ENCODE results near the gene TEPSIN.

The TEPSIN gene

DNA sequence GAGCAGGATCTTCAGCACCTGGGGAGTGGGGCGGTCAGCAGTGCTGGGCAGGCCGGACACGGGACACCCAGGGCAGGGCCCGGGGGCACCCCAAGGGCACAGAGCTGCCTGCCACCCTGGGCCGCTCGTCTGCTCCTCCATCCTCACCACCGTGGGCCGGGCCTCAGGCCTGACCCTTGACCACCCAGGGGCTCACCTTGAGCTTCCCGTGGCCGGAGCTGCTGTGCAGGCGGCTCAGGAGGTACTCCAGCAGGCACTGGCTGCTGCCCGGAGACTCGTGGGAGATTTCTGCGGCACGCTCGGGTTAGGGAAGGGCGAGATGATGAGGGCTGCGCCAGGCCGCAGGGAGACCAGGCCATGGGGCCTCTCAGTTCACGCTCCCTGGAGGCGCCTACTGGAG, 2.1 kb downstream of the TEPSIN start:
- H3K27me3 Mint-ChIP-seq, result no peaks in the 10 kb centered on the region
- peaks cover 60% of the 10 kb centered on the region for H3K4me1 Mint-ChIP-seq
- H3K27ac Mint-ChIP-seq, result peak overlapping the region; percentile 19
- peaks cover 33% of the 10 kb centered on the region for H3K36me3 Mint-ChIP-seq
- H3K9me3 Mint-ChIP-seq, result no peaks in the 10 kb centered on the region
- ATAC-seq, result no peak
- no peak overlapping the region for H3K4me3 Mint-ChIP-seq

DNA sequence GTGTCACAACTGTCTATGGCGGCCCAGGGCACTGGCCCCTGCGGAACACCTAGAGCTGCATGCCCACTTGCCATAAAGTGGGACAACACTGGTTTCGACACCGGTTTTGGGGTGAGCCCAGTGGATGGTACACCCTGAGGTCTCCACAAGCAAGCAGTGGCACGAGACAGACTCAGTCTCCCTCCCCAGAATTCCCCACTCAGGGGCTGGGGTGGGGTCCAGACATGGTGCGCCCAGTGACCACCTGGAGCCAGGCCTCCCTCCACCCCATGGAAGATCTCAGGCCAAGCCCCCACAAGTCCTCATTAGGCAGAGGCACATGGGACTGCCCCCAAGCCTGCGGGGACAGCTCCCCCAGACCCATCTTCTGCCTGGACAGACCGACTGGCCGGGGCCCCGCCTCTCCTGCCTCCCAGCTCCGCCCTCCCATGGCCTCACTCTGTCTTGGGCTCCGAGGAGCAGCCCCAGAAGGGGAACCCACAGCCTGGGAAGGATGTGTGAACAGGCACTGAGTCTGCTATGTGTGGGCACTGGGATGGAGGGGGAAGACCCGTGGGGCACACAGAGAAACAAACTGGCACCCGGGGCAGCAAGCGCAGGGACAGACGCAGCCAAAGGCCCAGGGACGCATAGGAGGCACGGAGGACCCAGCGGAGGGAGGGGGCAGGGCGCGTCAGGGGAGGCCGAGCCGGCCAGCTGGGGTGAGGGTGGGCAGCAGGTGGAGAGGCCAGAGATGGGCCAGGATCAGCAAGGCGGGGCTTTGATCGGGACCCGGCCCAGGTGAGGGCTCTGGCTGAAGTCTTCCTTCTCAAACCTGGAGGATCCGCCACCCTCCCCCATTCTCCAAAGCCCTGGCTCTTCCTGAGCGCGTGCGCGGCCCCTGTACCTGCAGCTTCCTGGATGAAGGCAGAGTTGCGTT, 2.8 kb downstream of the TEPSIN start:
- Mint-ChIP-seq H3K4me3 (peak overlapping the region; percentile 33), H3K9me3 (no peaks in the 10 kb centered on the region), H3K4me1 (peaks cover 55% of the 10 kb centered on the region), H3K27me3 (no peaks in the 10 kb centered on the region), H3K36me3 (peaks cover 29% of the 10 kb centered on the region), H3K27ac (no peak overlapping the region)
- ATAC-seq, result no peak

DNA sequence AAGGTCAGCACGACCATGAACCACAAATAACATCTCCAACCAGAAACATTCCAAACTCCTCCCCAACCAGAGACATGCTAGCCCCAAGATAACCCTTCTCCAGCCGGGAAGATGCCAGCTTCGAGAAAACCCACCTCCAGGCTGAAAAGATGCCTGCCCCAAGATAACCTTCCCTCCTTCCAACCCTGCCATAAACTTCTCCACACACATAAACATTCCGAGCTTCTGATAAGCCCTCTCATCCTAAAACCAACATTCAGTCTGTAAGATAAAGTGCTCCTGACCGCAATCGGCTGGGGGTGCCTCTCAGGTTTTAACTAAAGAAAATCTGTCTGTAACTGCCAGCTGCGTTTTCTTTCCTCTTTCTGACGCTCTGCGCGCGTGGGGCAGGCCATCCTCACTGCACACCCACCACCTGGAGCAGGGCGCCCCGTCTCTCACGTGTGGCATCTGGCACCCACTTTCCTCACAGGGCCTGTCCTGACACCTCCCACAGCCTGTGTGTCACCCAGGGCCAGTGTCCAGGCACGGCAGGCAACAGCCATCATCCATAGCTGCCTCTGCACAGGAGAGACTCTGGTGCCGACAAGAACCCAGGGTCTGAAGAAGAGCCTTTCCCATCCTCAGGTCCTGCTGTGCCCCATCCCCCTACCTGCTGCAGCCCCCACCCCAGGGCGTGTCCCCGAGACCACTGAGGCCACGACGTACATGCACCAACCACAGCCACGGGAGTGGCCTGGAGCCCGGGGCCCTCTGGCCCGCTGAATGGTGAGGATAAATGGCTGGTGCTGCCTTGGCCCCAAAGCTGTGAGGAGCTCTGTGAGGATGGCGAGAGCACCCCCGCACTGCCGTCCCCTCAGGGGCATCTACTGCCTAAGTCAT, 3.7 kb downstream of the TEPSIN start:
- no peak for ATAC-seq
- H3K27ac Mint-ChIP-seq, result no peak overlapping the region
- H3K4me1 Mint-ChIP-seq, result peaks cover 52% of the 10 kb centered on the region
- no peaks in the 10 kb centered on the region for H3K9me3 Mint-ChIP-seq
- peaks cover 32% of the 10 kb centered on the region for H3K36me3 Mint-ChIP-seq
- H3K27me3 Mint-ChIP-seq, result no peaks in the 10 kb centered on the region
- H3K4me3 Mint-ChIP-seq, result no peak overlapping the region

DNA sequence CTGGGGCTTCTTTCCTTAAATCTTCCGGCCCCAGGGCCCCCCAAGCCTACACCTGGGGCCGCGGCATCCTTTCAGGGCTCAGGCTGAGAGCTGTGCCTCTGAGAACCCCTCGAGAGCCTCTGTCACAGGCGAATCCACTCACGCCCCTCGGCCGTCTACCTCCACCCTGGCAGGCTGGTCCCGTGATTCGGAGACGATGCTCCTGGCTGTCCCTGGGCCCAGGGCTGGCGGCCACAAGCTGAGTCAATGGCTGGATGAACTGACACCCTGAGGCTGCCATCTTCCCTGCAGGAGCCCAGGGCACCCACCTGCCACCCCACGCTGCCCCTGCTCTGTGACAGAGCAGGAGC, 4.4 kb downstream of the TEPSIN start:
- H3K9me3 Mint-ChIP-seq, result no peaks in the 10 kb centered on the region
- no peaks in the 10 kb centered on the region for H3K27me3 Mint-ChIP-seq
- ATAC-seq, result no peak
- H3K27ac Mint-ChIP-seq, result no peak overlapping the region
- peaks cover 39% of the 10 kb centered on the region for H3K36me3 Mint-ChIP-seq
- no peak overlapping the region for H3K4me3 Mint-ChIP-seq
- H3K4me1 Mint-ChIP-seq, result peaks cover 55% of the 10 kb centered on the region

DNA sequence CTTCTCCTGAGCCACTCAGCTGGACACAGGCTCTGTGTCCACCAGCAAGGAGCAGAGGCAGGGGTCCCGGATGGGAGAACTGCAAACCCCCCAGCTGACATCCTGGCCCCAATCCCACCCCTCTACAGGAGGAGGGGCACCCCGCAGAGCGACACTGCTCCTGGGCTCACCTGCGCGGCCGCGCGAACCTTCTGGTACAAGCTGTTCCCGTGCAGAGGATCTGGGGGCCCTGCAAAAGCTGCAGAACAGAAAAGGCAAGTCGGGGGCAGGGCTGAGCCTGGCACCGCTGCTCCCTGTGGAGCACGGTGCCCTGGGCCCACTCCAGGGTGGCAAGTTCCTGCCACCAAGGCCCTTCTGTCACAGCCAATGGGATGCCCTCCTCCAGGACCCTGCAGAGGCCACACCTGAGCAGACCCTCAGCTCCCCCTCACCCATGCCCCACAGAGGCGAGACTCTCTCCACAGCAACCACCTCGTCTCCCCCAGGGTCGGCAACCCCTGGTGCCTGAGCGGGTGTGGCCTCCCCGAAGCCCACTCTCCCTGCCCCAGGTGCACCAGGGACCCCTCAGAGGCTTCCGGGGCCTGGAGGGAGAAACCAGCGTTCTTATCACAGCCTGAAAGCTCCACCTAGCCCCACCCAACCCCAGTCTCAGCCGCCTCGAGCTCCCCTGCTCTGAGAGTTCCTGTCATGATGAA, 4.9 kb downstream of the TEPSIN start:
- H3K9me3 Mint-ChIP-seq, result no peaks in the 10 kb centered on the region
- H3K4me3 Mint-ChIP-seq, result no peak overlapping the region
- H3K27ac Mint-ChIP-seq, result no peak overlapping the region
- peaks cover 60% of the 10 kb centered on the region for H3K4me1 Mint-ChIP-seq
- ATAC-seq, result no peak
- H3K27me3 Mint-ChIP-seq, result no peaks in the 10 kb centered on the region
- H3K36me3 Mint-ChIP-seq, result peaks cover 41% of the 10 kb centered on the region

DNA sequence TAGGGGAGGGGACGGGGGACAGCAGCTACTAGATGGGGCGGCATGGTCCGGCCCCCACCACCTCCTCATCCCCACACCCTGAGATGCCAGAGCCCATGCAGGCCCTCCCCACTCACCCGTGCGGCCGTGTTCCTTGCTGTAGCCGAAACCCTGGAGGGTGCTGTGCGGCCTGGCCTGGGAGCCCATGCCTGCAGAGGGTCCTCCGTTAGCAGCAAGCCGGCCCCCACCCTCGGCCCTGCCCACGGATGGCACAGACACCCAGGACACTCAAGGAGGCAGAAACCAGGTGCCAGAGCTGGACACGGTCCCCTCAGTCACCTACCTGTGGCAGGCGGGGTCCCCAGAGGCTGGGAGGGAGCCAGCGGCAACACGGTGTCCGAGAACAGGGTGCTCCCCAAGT, 5.5 kb downstream of the TEPSIN start:
- no peak for ATAC-seq
- Mint-ChIP-seq H3K4me1 (peaks cover 66% of the 10 kb centered on the region), H3K27me3 (no peaks in the 10 kb centered on the region), H3K27ac (no peak overlapping the region), H3K9me3 (no peaks in the 10 kb centered on the region), H3K36me3 (peaks cover 41% of the 10 kb centered on the region), H3K4me3 (no peak overlapping the region)

DNA sequence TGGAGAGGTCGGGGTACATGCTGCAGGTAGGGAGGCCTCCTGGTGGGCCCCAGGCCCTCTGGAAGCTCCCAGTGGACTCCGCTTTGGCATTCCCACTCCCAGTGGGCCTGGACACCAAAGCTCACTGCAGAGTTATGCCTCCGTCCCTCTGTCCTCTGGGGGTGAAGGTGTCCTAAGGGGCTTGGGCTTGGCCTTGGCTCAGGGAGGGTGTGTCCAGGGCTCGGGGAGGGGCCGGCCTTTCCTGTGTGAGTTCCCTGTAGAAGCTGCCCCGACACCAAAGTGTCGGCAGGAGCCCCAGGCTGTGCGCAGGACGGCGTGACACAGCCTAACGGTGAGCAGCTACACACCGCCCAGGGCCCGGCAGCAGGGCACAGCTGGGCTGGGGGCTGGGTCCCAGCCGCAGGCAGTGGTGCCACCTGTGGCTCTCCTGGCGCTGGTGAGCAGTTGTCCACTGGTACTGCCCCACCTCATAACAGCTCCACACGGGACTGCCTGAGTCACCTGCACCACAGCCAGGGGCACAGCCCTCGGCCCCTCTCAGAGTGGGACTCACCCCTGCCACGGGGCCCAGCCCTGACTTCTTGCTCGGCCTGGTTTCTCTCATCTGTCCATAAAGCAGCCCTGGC, 6.1 kb downstream of the TEPSIN start:
- Mint-ChIP-seq H3K4me1 (peaks cover 67% of the 10 kb centered on the region), H3K27me3 (no peaks in the 10 kb centered on the region), H3K27ac (no peak overlapping the region), H3K36me3 (peaks cover 42% of the 10 kb centered on the region), H3K9me3 (peaks cover under 1% of the 10 kb centered on the region), H3K4me3 (no peak overlapping the region)
- ATAC-seq, result no peak

DNA sequence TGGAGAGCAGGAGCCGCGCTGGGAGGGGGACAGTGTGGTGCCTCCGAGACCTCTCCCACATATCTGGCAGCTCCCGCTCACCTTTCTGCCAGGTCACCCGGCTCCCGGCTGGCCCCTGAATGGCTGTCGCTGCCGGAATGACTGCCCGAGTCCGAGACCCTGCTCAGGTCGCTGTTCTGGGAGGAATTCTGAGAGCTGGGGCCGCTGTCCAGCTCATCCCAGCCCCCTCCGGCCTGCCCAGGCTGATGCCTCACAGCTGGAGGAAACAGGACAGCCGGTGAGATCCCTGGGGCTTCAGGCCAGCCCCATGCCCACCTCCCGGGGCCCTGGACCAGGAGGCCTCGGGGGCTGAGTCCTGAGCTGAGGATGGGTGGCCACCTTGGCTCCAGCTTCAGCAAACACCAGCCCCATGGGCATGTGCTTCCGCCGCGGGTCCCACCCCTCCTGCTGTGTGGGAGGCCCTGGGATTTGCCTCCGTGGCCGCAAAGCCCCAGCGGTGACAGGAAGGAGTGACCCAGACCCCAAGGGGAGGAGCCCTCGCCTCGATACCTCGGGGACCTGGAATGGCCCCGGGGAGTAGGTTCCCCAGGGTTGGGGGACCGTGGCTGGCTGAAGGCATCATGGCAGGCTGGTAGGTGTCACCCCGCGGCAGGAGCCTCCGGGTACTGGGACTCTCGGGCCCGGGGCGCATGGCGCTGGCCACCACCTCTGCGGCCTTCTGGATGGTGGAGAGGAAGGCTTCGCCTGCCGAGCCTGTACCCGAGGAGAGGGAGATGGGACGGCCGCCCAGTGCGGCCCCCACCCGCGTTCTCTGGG, 6.9 kb downstream of the TEPSIN start:
- Mint-ChIP-seq H3K36me3 (peaks cover 46% of the 10 kb centered on the region), H3K4me1 (peaks cover 65% of the 10 kb centered on the region), H3K27me3 (no peaks in the 10 kb centered on the region), H3K9me3 (peaks cover 2% of the 10 kb centered on the region), H3K4me3 (no peak overlapping the region), H3K27ac (no peak overlapping the region)
- no peak for ATAC-seq

DNA sequence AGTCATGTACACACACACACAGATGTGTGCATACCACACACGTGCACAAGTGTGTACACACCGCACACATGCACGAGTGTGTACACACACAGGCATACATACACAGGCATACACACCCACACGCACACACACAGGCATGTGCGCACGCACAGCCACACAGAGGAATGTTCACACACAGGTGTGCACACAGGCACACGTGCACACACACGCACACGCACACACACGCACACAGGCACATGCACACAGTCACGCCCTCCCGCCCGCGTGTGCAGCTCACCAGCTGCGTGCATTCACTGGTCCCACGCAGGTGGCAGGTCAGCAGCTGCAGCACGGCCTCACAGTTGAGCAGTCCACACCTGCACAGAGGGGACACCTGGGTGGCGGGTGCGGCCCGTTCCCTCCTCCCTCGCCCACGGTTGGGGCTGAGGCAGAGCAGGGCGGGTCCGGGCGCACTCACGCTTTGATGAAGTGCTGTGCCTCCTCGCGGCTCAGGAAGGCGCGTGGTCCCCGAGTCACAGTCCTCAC, 7.7 kb downstream of the TEPSIN start:
- peaks cover 57% of the 10 kb centered on the region for H3K4me1 Mint-ChIP-seq
- no peak overlapping the region for H3K27ac Mint-ChIP-seq
- no peaks in the 10 kb centered on the region for H3K27me3 Mint-ChIP-seq
- H3K4me3 Mint-ChIP-seq, result no peak overlapping the region
- no peak for ATAC-seq
- peaks cover 2% of the 10 kb centered on the region for H3K9me3 Mint-ChIP-seq
- H3K36me3 Mint-ChIP-seq, result peaks cover 44% of the 10 kb centered on the region

DNA sequence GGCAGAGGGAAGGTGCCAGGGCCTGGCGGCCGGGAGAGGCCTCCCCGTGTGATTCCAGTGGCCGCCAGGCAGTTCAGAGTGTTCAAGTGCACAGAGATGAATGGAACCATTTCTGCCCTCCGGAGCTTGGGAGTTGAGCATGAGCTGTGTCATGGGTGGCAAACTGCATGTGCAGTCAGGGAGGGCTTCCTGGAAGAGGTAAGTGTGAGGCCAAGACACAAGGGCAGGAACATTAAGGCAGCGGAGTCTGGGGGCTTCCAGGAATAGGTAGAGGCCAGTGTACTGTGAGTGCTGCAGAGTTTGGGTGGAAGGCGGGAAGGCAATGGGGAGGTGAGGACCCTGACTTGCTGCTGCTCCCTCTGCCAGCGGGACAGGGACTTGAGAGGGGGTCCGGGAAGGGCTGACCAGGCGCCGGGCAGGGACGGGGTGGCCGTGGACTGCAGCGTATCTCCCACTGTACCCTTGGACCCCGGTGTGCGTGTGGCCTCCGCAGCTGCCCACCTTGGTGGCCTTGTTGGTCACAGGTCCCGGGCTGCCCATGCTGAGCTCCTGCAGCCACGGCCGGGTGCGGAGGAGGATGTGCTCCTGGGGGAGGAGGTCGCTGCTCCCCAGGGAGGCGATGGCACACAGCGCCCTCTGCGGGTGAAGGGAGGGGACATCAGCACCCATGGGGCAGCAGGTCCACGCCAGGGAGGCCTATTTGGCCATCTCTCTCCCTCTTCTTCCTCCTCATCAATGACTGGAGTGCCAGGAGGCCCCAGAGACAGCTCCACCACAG, 8.6 kb downstream of the TEPSIN start:
- Mint-ChIP-seq H3K36me3 (peaks cover 38% of the 10 kb centered on the region), H3K4me1 (peaks cover 48% of the 10 kb centered on the region), H3K4me3 (no peak overlapping the region), H3K9me3 (peaks cover 2% of the 10 kb centered on the region), H3K27ac (peak overlapping the region; percentile 80), H3K27me3 (no peaks in the 10 kb centered on the region)
- ATAC-seq, result no peak

DNA sequence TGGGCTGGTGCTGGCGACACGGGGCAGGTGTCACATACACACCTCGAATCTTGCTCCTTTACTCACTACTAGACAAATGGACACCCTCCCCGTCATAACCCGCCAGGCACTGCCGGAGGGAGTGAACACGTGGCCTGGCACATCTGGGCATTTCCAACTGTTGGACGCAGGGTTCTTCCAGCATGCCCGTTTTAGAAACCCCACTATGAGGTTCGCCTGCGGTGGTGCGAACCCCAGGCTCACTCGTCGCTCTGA, 9.3 kb downstream of the TEPSIN start:
- peaks cover 2% of the 10 kb centered on the region for H3K9me3 Mint-ChIP-seq
- H3K27me3 Mint-ChIP-seq, result no peaks in the 10 kb centered on the region
- no peak for ATAC-seq
- peaks cover 41% of the 10 kb centered on the region for H3K4me1 Mint-ChIP-seq
- peak overlapping the region; percentile 17 for H3K4me3 Mint-ChIP-seq
- peaks cover 31% of the 10 kb centered on the region for H3K36me3 Mint-ChIP-seq
- peak overlapping the region; percentile 80 for H3K27ac Mint-ChIP-seq

DNA sequence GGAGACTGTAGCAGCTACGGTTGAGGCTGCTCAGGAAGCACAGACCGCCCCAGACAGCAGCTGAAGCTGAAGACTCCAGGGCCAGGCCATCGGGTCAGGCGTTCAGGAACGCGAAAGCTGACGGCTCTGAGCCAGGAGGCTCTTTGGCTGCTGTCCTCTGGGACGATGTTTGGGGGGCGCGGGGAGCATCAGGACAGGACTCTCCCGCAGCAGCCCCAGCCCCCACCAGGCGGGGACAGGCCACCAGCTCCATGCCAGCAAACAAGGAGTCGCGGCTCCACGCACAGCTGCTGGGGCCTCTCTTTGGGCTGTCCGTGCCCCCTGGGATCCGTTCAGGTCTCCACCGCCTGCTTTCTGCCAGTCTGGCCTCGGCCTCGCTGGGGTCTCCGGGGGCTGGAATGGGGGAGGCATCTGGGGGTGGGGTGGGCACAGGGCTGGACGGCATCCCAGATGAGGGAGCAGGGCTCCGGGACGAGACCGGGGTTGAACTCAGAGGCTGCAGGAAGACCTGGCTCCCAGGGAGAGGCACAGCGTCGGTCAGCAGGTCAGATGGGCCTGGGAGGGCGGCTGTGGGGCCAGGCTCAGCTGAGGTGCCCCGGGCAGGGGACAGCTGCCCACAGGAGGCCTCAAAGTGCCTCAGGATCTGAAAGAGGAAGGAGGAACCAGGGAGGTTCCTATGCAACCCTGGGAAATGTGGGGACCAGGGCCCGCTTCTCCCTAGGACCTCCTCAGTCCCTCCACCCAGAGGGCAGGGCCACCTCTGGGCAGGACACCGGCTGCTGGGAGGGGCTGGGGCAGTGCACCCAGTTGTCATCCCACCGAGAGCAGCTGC, 9.8 kb downstream of the TEPSIN start:
- Mint-ChIP-seq H3K9me3 (peaks cover 2% of the 10 kb centered on the region), H3K4me1 (peaks cover 38% of the 10 kb centered on the region), H3K27ac (peak overlapping the region; percentile 80), H3K4me3 (peak overlapping the region; percentile 48), H3K36me3 (peaks cover 30% of the 10 kb centered on the region), H3K27me3 (no peaks in the 10 kb centered on the region)
- ATAC-seq, result peak; percentile 47

DNA sequence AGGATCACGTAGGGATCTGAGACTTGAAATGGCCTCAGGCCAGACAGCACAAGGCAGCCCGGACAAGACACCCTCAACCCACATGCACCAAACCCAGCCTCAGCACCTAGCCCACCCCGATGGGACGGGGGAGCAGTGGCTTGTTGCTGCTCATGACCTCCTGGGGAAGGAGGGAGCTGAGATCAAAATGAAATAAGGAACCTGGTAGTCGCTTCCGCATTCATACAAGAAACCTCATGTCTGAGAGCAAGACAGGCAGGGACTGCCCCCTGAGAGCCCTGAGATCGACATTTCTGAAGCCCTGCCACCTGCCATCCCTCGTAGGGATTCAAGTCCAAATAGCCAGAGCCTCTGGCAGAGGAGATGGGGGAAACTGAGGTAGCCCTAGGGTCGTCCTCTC, 10.4 kb downstream of the TEPSIN start:
- H3K4me3 Mint-ChIP-seq, result peak overlapping the region; percentile 48
- H3K36me3 Mint-ChIP-seq, result peaks cover 30% of the 10 kb centered on the region
- H3K27me3 Mint-ChIP-seq, result no peaks in the 10 kb centered on the region
- peaks cover 45% of the 10 kb centered on the region for H3K4me1 Mint-ChIP-seq
- H3K9me3 Mint-ChIP-seq, result peaks cover 2% of the 10 kb centered on the region
- peak overlapping the region; percentile 80 for H3K27ac Mint-ChIP-seq
- ATAC-seq, result peak; percentile 90
